Trophoblast cell (in vitro differentiated cells and primary cell): ENCODE results near the gene DNAAF8.

ENCODE experiments used
- DNase-seq, 2 donors: peaks; one replicate each; pipeline ENCODE4 v3.0.0-alpha.2; 2016
- H2AFZ ChIP-seq: 2 replicates; pipeline ENCODE4 v1.6.1; 2013; ENCODE audit warnings: low read length, moderate library complexity, mild to moderate bottlenecking; ENCODE audit not compliant: insufficient read depth, poor library complexity
- H2AK5ac ChIP-seq: 2 replicates; pipeline ENCODE4 v1.6.1; 2013; ENCODE audit warnings: mild to moderate bottlenecking, low read length
- H2BK120ac ChIP-seq: 2 replicates; pipeline ENCODE4 v1.6.1; 2013; ENCODE audit warnings: low read length, mild to moderate bottlenecking, moderate library complexity; ENCODE audit not compliant: insufficient read depth, poor library complexity
- H2BK12ac ChIP-seq: 2 replicates; pipeline ENCODE4 v1.6.1; 2013; ENCODE audit warnings: mild to moderate bottlenecking, low read length, moderate library complexity
- H2BK5ac ChIP-seq: 2 replicates; pipeline ENCODE4 v1.6.1; 2013; ENCODE audit warnings: low read length, low read depth, moderate library complexity, mild to moderate bottlenecking; ENCODE audit not compliant: poor library complexity
- H3K14ac ChIP-seq: 2 replicates; pipeline ENCODE4 v1.6.1; 2013; ENCODE audit warnings: mild to moderate bottlenecking, low read length
- H3K18ac ChIP-seq: 2 replicates; pipeline ENCODE4 v1.6.1; 2013; ENCODE audit warnings: mild to moderate bottlenecking, low read length
- H3K23ac ChIP-seq: 2 replicates; pipeline ENCODE4 v1.6.1; 2013; ENCODE audit warnings: low read length
- H3K27ac ChIP-seq: 2 replicates; pipeline ENCODE4 v1.5.1; 2013; ENCODE audit warnings: low read depth, mild to moderate bottlenecking, inconsistent platforms, low read length, moderate library complexity
- H3K27me3 ChIP-seq: 2 replicates; pipeline ENCODE4 v1.6.1; 2013; ENCODE audit warnings: inconsistent platforms, mild to moderate bottlenecking, low read length, moderate library complexity; ENCODE audit not compliant: insufficient read depth
- H3K36me3 ChIP-seq, 2 experiments: 1 replicate in 1 of 2; 2 replicates in 1 of 2; pipeline ENCODE4 v1.6.1; 2013; ENCODE audit warnings: low read length in 2 of 2, mild to moderate bottlenecking in 2 of 2, moderate library complexity in 1 of 2; ENCODE audit not compliant: insufficient read depth in 2 of 2, control insufficient read depth in 1 of 2
- H3K4ac ChIP-seq: 2 replicates; pipeline ENCODE4 v1.6.1; 2013; ENCODE audit warnings: low read depth, mild to moderate bottlenecking, low read length, moderate library complexity
- H3K4me1 ChIP-seq, 2 experiments: 1 replicate in 1 of 2; 2 replicates in 1 of 2; pipeline ENCODE4 v1.6.1; 2013; ENCODE audit warnings: low read length in 2 of 2, mild to moderate bottlenecking in 2 of 2, moderate library complexity in 1 of 2; ENCODE audit not compliant: insufficient read depth in 2 of 2, control insufficient read depth in 1 of 2
- H3K4me2 ChIP-seq: 2 replicates; pipeline ENCODE4 v1.6.1; 2013; ENCODE audit warnings: inconsistent platforms, mild to moderate bottlenecking, low read length, moderate library complexity
- H3K4me3 ChIP-seq: 2 replicates; pipeline ENCODE4 v1.5.1; 2013; ENCODE audit warnings: mild to moderate bottlenecking, low read depth, low read length, inconsistent platforms
- H3K79me1 ChIP-seq: one replicate; pipeline ENCODE4 v1.6.1; 2013; ENCODE audit warnings: low read length
- H3K79me2 ChIP-seq: 2 replicates; pipeline ENCODE4 v1.6.1; 2013; ENCODE audit warnings: low read length, mild to moderate bottlenecking; ENCODE audit not compliant: control insufficient read depth, insufficient read depth, poor library complexity
- H3K9ac ChIP-seq: 2 replicates; pipeline ENCODE4 v1.6.1; 2013; ENCODE audit warnings: mild to moderate bottlenecking, low read length
- H3K9me3 ChIP-seq: 2 replicates; pipeline ENCODE4 v1.6.1; 2013; ENCODE audit warnings: low read depth, mild to moderate bottlenecking, control low read depth, inconsistent platforms, low read length; ENCODE audit not compliant: insufficient read depth
- H4K12ac ChIP-seq: 2 replicates; pipeline ENCODE4 v1.6.1; 2013; ENCODE audit warnings: low read depth, mild to moderate bottlenecking, low read length, moderate library complexity
- H4K8ac ChIP-seq: 2 replicates; pipeline ENCODE4 v1.6.1; 2013; ENCODE audit warnings: low read depth, mild to moderate bottlenecking, low read length, moderate library complexity
- H4K91ac ChIP-seq: one replicate; pipeline ENCODE4 v1.6.1; 2013; ENCODE audit warnings: low read depth, mild to moderate bottlenecking, low read length, moderate library complexity
- WGBS: extraction: QIAGEN DNeasy Blood & Tissue Kit; methylation state at CpG from one replicate; pipeline ENCODE4 v1.1.7; 2013; ENCODE audit warnings: missing lambda C conversion rate; ENCODE audit not compliant: insufficient read length, insufficient coverage; ENCODE audit errors: extremely low coverage; 5-methylcytosine and 5-hydroxymethylcytosine counted together

The DNAAF8 gene

DNA sequence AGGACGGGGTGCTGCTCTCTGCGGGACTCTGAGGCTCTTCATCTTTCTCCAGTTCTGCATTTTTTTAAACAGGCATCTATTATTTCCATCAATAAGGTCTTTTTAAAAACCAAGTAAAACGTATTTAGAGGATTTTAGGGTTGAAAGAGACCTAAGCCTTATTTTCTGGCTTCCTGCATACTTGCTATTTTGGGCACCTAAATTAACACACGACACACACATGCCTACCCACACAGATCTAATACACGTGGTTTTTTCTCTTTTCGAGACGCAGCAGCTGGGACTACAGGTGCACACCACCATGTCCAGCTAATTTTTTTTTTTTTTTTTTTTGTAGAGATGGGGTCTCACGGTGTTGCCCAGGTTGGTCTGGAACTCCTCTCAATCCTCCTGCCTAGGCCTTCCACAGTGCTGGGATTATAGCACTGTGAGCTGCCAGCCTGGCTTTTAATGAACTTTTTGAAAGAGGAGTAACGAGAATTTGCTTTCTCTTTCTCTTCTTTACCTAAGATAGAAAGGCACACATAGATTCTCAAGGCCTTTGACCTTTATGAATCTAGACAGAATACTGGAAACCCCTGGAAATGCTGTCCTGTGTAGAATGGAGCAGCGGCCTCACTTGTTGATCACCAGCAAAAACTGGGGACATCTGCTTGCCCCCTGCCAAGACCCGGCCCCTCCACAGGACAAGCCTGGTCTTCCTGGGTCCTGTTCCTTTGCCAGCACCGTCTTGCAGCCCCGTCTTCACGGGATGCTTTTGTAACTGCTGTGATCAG lies 13.8 kb downstream of the DNAAF8 start:
- Histone ChIP-seq H3K14ac (no peak overlapping the region), H4K8ac (no peak overlapping the region), H3K9me3 (peaks cover 2% of the 10 kb centered on the region), H2BK120ac (no peak overlapping the region), H3K27me3 (no peaks in the 10 kb centered on the region), H4K12ac (no peak overlapping the region), H3K18ac (no peak overlapping the region), H2BK5ac (no peak overlapping the region), H3K4me1 (no peaks in the 10 kb centered on the region), H3K79me2 (no peaks in the 10 kb centered on the region), H3K4ac (no peak overlapping the region), H3K23ac (no peak overlapping the region), H2AK5ac (no peak overlapping the region), H3K36me3 (peaks cover 29 to 37% of the 10 kb centered on the region in 2 experiments), H3K9ac (no peak overlapping the region), H2BK12ac (no peak overlapping the region), H3K4me2 (no peak overlapping the region), H3K27ac (no peak overlapping the region), H3K79me1 (no peaks in the 10 kb centered on the region), H2AFZ (no peak overlapping the region), H4K91ac (no peak overlapping the region), H3K4me3 (no peak overlapping the region)
- no CpG with 5 or more reads among the region's 14 CpGs for WGBS
- DNase-seq, result no peak

- H3K4me1 ChIP-seq, result no peaks in the 10 kb centered on the region
- no peak overlapping the region for H3K14ac ChIP-seq
- peaks cover 2% of the 10 kb centered on the region for H3K9me3 ChIP-seq
- no peak overlapping the region for H3K27ac ChIP-seq
- no CpG with 5 or more reads among the region's 16 CpGs for WGBS
- no peak overlapping the region for H2BK120ac ChIP-seq
- no peak overlapping the region for H3K4ac ChIP-seq
- H4K91ac ChIP-seq, result no peak overlapping the region
- no peaks in the 10 kb centered on the region for H3K79me1 ChIP-seq
- H3K4me3 ChIP-seq, result no peak overlapping the region
- peaks cover 36 to 44% of the 10 kb centered on the region in 2 experiments for H3K36me3 ChIP-seq
- no peak overlapping the region for H2AK5ac ChIP-seq
- H3K18ac ChIP-seq, result no peak overlapping the region
- no peaks in the 10 kb centered on the region for H3K79me2 ChIP-seq
- no peak overlapping the region for H2BK12ac ChIP-seq
- H3K4me2 ChIP-seq, result no peak overlapping the region
- H3K9ac ChIP-seq, result no peak overlapping the region
- H4K12ac ChIP-seq, result no peak overlapping the region
- no peak overlapping the region for H2BK5ac ChIP-seq
- no peak for DNase-seq
- no peak overlapping the region for H2AFZ ChIP-seq
- H3K27me3 ChIP-seq, result no peaks in the 10 kb centered on the region
- no peak overlapping the region for H3K23ac ChIP-seq
- no peak overlapping the region for H4K8ac ChIP-seq
Observed at GRCh38 chr16:4748682-4749411, 14.5 kb downstream of the DNAAF8 start.

DNA sequence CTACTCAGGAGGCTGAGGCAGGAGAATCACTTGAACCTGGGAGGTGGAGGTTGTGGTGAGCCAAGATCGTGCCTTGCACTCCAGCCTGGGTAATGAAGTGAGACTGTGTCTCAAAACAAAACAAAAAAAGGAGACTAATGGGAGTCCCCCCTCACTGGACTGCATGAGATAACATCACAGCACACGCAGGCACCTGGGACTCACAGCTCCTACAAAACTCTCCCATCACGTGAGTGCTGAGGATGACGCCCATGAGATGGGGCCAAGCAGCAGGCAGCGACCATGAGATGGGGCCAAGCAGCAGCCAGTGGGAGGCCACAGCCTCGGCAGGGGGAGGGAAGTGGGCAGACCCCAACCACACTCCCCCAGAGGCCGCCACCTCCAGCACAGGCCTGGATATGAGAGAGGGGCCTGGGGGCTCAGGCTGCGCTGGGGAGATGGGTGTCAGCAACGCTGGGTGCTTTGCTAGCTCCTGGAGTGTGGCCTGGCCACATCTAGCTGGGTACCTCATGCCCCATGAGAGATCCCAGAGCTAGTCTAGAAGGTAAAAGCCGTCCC lies 15.4 kb downstream of the DNAAF8 start:
- H3K4ac ChIP-seq, result no peak overlapping the region
- H4K12ac ChIP-seq, result no peak overlapping the region
- no peak overlapping the region for H3K4me2 ChIP-seq
- no peak overlapping the region for H2BK12ac ChIP-seq
- peaks cover 4% of the 10 kb centered on the region for H3K9me3 ChIP-seq
- no peak overlapping the region for H4K91ac ChIP-seq
- no peak for DNase-seq
- H2AFZ ChIP-seq, result no peak overlapping the region
- no peaks in the 10 kb centered on the region for H3K27me3 ChIP-seq
- no peak overlapping the region for H3K14ac ChIP-seq
- H2AK5ac ChIP-seq, result no peak overlapping the region
- no peaks in the 10 kb centered on the region for H3K79me1 ChIP-seq
- H4K8ac ChIP-seq, result no peak overlapping the region
- WGBS, result no CpG with 5 or more reads among the region's 10 CpGs
- H3K27ac ChIP-seq, result no peak overlapping the region
- no peak overlapping the region for H3K9ac ChIP-seq
- H3K23ac ChIP-seq, result no peak overlapping the region
- H3K4me1 ChIP-seq, result no peaks in the 10 kb centered on the region
- H2BK5ac ChIP-seq, result no peak overlapping the region
- H3K79me2 ChIP-seq, result no peaks in the 10 kb centered on the region
- H3K36me3 ChIP-seq, result peaks cover 42 to 49% of the 10 kb centered on the region in 2 experiments
- no peak overlapping the region for H3K4me3 ChIP-seq
- no peak overlapping the region for H3K18ac ChIP-seq
- no peak overlapping the region for H2BK120ac ChIP-seq

DNA sequence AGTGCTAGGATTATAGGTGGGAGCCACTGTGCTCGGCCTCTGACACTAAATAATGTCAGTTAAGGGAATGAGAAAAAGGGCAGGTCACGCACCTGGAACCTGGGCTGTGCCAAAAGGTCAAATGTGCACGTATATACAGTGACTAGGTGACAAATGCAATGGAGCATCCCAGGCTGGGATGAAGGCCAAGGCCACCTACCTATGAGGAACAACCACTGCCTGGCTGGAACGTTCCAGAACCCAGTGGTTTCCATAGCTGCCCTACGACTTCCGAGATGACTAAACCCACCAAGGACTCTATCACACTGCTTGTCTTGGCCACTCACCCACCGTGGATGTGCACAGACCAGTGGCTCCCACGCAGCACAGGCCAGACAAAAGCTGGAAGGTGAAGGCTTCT lies 16.6 kb downstream of the DNAAF8 start:
- Histone ChIP-seq H3K4ac (no peak overlapping the region), H3K4me2 (no peak overlapping the region), H2BK120ac (no peak overlapping the region), H3K9ac (no peak overlapping the region), H3K4me3 (no peak overlapping the region), H3K27ac (no peak overlapping the region), H4K8ac (no peak overlapping the region), H3K18ac (no peak overlapping the region), H2BK5ac (no peak overlapping the region), H3K27me3 (no peaks in the 10 kb centered on the region), H3K36me3 (peaks cover 49 to 55% of the 10 kb centered on the region in 2 experiments), H2AFZ (no peak overlapping the region), H3K9me3 (peaks cover 6% of the 10 kb centered on the region), H2BK12ac (no peak overlapping the region), H3K79me1 (no peaks in the 10 kb centered on the region), H3K14ac (no peak overlapping the region), H3K79me2 (no peaks in the 10 kb centered on the region), H3K23ac (no peak overlapping the region), H3K4me1 (no peaks in the 10 kb centered on the region), H2AK5ac (no peak overlapping the region), H4K12ac (no peak overlapping the region), H4K91ac (no peak overlapping the region)
- no CpG with 5 or more reads among the region's 8 CpGs for WGBS
- DNase-seq, result no peak
